AG09309 (cell line): Measurements from ENCODE around the gene SIAH2.

ENCODE experiments used
- DNase-seq: peaks from one replicate; pipeline ENCODE4 v3.0.0-alpha.2; 2010; ENCODE audit warnings: low read depth
- H3K4me3 ChIP-seq: 2 replicates; pipeline ENCODE4 v1.5.1; 2011; ENCODE audit warnings: mild to moderate bottlenecking, low read depth, low read length, moderate library complexity; ENCODE audit not compliant: control insufficient read depth
- TF ChIP-seq, protein P1 (sequence below): IDR thresholded peaks from 2 replicates; pipeline ENCODE4 v1.5.1; 2011; ENCODE audit warnings: mild to moderate bottlenecking, low read depth, low read length, inconsistent platforms; ENCODE audit not compliant: insufficient read depth, control insufficient read depth; ENCODE audit errors: missing control alignments

SIAH2 gene

DNA sequence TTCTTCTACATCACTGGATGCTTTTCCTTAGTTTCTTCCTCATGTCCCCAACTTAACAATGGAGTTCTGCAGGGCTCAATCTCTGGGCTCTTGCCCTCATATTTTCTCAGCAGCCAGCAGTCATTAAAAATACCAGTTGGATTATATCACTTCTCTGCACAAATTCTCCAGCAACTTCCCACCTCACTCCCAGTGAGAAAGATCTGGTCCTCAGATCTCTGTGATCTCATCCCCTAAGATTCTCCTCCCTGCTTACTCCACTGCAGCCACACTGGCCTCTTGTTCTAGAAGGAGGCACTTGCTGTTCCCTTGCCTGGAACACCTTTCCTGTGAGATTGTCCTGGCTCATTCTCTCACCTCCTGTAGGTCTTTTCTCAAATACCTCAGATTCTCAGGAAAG lies 65.3 kb downstream of the SIAH2 start:
- TF ChIP-seq, protein P1, sequence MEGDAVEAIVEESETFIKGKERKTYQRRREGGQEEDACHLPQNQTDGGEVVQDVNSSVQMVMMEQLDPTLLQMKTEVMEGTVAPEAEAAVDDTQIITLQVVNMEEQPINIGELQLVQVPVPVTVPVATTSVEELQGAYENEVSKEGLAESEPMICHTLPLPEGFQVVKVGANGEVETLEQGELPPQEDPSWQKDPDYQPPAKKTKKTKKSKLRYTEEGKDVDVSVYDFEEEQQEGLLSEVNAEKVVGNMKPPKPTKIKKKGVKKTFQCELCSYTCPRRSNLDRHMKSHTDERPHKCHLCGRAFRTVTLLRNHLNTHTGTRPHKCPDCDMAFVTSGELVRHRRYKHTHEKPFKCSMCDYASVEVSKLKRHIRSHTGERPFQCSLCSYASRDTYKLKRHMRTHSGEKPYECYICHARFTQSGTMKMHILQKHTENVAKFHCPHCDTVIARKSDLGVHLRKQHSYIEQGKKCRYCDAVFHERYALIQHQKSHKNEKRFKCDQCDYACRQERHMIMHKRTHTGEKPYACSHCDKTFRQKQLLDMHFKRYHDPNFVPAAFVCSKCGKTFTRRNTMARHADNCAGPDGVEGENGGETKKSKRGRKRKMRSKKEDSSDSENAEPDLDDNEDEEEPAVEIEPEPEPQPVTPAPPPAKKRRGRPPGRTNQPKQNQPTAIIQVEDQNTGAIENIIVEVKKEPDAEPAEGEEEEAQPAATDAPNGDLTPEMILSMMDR: no peak
- DNase-seq: no peak
- no peak overlapping the region for H3K4me3 ChIP-seq

DNA sequence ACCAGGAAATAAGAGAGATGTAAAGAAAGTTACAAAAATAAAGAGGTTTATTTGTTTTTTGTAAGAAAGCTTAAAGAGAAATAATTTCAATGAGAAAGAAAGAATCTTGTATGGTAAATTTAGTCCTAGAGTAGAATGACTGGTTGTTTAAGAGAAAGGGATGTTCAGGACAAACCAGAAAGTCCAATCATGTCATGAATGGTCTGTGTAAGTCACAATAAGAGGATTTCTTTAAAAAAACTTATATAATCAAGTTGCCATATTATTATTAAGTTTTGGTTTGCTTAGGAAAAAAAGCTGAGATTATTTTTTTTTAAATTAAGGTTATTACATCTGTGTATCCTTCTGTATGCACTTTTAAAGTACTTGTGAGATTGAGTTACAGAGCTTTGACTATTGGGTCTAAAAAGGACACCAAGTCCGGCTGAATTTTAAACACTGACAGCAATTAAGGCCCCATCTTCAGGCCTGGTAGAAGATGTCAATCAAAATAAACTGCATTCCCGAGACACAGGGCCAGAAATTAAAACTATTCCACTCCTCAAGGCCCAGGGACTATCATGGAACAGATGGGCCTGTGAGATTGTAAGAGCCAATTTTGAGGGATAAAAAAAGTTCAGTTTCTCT lies 71.4 kb downstream of the SIAH2 start:
- H3K4me3 ChIP-seq: no peak overlapping the region
- TF ChIP-seq, protein P1: no peak
- no peak for DNase-seq
